AG04450 (cell line): Measurements from ENCODE around the gene NPHP4. TPM values are rescaled to one million over a fixed set of nuclear protein-coding genes. Genes with fewer than 3 reads are reported as not detected.

ENCODE experiments used
- CTCF ChIA-PET: fragments of 300-600, 350-600 bp; formaldehyde crosslinking; extraction: SDS; loops from one replicate; lab custom pipeline; 2022; ENCODE audit warnings: antibody characterized with exemption, inconsistent platforms; lab: Charles Lee
- POLR2A ChIA-PET: fragments of 350-600 bp; formaldehyde crosslinking; extraction: SDS; loops from one replicate; lab custom pipeline; 2021; ENCODE audit warnings: antibody characterized with exemption, inconsistent platforms; lab: Yijun Ruan, JAX
- DNase-seq: peaks from one replicate; pipeline ENCODE4 v3.0.0-alpha.2; 2011; ENCODE audit warnings: low read depth, low spot score
- H3K27ac ChIP-seq: one replicate; pipeline ENCODE4 v1.5.1; 2012; ENCODE audit warnings: low read depth, low read length, control low read depth
- H3K27me3 ChIP-seq: one replicate; pipeline ENCODE4 v1.6.0; 2012; ENCODE audit warnings: low read length; ENCODE audit not compliant: control insufficient read depth, insufficient read depth
- H3K4me3 ChIP-seq: 2 replicates; pipeline ENCODE4 v1.5.1; 2011; ENCODE audit warnings: mild to moderate bottlenecking, low read depth, low read length, control low read depth
- H3K9me3 ChIP-seq: 2 replicates; pipeline ENCODE4 v1.5.1; 2012; ENCODE audit warnings: low read length; ENCODE audit not compliant: control insufficient read depth, insufficient read depth
- polyA plus RNA-seq: library from polyadenylated mRNA; depleted of rRNA; stranded (reverse); fragments of >200 nt; gene quantifications from 2 replicates; pipeline ENCODE4 v1.2.3, GENCODE V29; 2011
- TF ChIP-seq, protein P1 (sequence below): IDR thresholded peaks from 2 replicates; pipeline ENCODE4 v1.5.1; 2011; ENCODE audit warnings: low read depth, low read length, control low read depth, inconsistent platforms

NPHP4 gene
- polyA plus RNA-seq, 1 experiment: 1.6 TPM

DNA sequence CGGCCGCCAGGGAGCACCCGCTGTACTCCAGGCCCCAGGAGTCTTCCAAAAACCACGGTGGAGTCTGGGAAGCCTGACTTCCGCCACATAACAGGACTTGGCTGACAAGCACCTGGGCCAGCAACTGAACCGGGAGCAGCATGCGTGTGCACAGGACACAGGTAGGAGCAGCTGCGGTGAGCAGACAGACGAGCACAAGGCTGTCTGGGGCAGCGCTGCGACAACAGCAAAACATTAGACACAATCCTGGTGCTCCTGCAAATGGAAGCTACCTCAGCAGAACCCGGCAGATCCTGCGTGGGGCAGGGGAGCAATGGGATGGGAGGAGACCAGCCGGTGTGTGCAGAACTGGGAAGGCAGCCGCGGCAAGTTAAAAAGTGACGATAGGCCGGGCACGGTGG lies 80.4 kb downstream of the NPHP4 start:
- Histone ChIP-seq H3K4me3 (no peak overlapping the region), H3K27me3 (no peaks in the 10 kb centered on the region), H3K9me3 (no peaks in the 10 kb centered on the region), H3K27ac (no peak overlapping the region)
- DNase-seq: no peak
- POLR2A ChIA-PET: no interaction called here
- TF ChIP-seq, protein P1, sequence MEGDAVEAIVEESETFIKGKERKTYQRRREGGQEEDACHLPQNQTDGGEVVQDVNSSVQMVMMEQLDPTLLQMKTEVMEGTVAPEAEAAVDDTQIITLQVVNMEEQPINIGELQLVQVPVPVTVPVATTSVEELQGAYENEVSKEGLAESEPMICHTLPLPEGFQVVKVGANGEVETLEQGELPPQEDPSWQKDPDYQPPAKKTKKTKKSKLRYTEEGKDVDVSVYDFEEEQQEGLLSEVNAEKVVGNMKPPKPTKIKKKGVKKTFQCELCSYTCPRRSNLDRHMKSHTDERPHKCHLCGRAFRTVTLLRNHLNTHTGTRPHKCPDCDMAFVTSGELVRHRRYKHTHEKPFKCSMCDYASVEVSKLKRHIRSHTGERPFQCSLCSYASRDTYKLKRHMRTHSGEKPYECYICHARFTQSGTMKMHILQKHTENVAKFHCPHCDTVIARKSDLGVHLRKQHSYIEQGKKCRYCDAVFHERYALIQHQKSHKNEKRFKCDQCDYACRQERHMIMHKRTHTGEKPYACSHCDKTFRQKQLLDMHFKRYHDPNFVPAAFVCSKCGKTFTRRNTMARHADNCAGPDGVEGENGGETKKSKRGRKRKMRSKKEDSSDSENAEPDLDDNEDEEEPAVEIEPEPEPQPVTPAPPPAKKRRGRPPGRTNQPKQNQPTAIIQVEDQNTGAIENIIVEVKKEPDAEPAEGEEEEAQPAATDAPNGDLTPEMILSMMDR: no peak
- CTCF ChIA-PET: no interaction called here

GRCh38 chr1:5911157-5911556 lies 81.1 kb downstream of the NPHP4 start:
- Histone ChIP-seq H3K9me3 (no peaks in the 10 kb centered on the region), H3K4me3 (no peak overlapping the region), H3K27ac (no peak overlapping the region), H3K27me3 (no peaks in the 10 kb centered on the region)
- DNase-seq: no peak
- POLR2A ChIA-PET: no interaction called here
- CTCF ChIA-PET: no interaction called here
- TF ChIP-seq, protein P1: no peak

GRCh38 chr1:5910666-5911065 lies 81.6 kb downstream of the NPHP4 start:
- ChIA-PET POLR2A (no interaction called here), CTCF (no interaction called here)
- TF ChIP-seq, protein P1: no peak
- no peak for DNase-seq
- Histone ChIP-seq H3K27me3 (no peaks in the 10 kb centered on the region), H3K27ac (no peak overlapping the region), H3K4me3 (no peak overlapping the region), H3K9me3 (no peaks in the 10 kb centered on the region)

DNA sequence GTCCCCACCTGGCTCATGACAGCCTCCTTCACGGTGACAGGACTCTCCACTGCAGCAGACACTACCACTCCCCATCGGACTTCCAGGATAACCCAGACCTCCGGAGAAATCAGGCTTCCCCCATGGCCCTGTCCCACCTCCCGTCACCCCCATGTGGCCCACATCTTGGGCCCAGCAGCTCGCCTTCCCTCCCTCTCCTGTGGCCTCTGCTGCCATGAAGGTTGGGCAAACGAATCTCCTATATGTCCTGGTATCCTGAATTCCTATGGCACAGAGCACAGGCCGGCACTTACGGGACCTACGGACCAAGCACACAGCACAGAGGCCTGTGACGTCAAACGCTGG lies 82.0 kb downstream of the NPHP4 start:
- Histone ChIP-seq H3K27ac (no peak overlapping the region), H3K4me3 (no peak overlapping the region), H3K27me3 (no peaks in the 10 kb centered on the region), H3K9me3 (no peaks in the 10 kb centered on the region)
- ChIA-PET POLR2A (no interaction called here), CTCF (no interaction called here)
- DNase-seq: no peak
- TF ChIP-seq, protein P1: no peak

DNA sequence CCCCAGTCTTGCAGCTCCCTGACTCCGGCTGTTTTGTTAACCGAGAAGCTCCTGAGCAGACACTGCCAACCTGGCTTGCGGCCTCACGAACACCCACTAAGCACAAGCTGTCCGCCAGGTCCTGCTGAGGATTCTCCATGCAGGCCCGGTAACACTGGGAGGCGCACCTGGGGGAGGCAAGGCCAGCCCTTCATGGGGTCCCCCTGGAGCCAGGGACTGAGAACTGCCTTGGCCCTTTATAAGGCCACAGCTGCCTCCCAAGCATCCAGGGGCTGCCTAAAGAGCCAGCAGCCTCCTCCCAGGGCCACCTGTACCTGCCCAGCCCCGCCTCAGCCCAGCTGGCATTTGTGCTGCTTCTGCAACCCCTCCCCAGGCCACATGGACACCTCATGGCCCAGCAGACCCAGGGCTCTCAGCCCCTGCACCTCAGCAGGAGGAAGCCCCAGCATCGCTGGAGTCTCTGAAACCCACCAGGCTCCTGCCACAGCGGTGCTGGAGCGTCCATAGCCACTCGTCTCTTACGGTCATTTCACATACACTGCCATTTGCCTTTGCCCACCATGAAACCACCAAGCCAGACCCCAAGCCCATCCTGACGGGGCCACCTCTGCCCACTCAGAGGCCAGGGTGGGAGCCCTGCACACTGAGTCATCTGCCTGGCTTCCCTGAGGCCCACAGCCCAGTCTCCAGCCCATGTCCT lies 82.5 kb downstream of the NPHP4 start:
- no peak overlapping the region for H3K4me3 ChIP-seq
- TF ChIP-seq, protein P1: no peak
- no peak overlapping the region for H3K27ac ChIP-seq
- ChIA-PET CTCF (no interaction called here), POLR2A (no interaction called here)
- no peaks in the 10 kb centered on the region for H3K27me3 ChIP-seq
- DNase-seq: no peak
- H3K9me3 ChIP-seq: no peaks in the 10 kb centered on the region
